Measurements from ENCODE around the gene TMEM80.

The TMEM80 gene

DNA sequence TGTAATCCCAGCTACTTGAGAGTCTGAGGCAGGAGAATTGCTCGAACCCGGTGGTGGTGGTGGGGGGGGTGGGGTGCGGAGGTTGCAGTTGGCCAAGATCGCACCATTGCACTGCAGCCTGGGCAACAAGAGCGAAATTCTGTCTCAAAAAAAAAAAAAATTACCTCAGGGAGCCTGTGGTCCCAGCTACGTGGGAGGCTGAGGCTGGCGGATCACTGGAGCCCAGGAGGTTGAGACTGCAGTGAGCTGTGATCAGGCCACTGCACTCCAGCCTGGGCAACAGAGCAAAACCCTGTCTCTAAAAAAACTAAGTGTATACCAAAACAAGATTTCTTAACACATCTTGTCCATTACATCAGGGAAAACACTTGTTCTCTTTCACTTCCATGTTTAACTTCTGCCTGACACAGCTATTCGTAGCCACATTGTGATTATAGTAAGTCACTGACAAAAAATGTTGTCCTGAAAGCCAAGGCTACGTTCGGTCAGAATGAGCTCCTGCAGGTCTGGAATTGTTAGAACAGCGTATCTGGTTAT lies 1.4 kb downstream of the TMEM80 start:
- no peak overlapping the region for H4K91ac ChIP-seq (ENCODE audit: low read length)
- H3K9ac ChIP-seq (ENCODE audit: low read length) = peak overlapping the region; percentile 99
- H2AK5ac ChIP-seq (ENCODE audit: low read length, severe bottlenecking) = no peak overlapping the region
- H3K14ac ChIP-seq (ENCODE audit: low read length in 2 of 2) = no peak overlapping the region
- H3K4me1 ChIP-seq (ENCODE audit: control insufficient read depth, insufficient read depth, low read depth, low read length) = peaks cover 49% of the 10 kb centered on the region
- H2BK12ac ChIP-seq (ENCODE audit: low read length in 2 of 2) = no peak overlapping the region
- peak overlapping the region; percentile 95 for H3K27ac ChIP-seq (ENCODE audit: low read length, poor library complexity, severe bottlenecking)
- DNase-seq = peak; percentile 97
- H3K79me1 ChIP-seq (replicated peaks; ENCODE audit: low read length, poor library complexity, severe bottlenecking) = peaks cover 11% of the 10 kb centered on the region
- H4K8ac ChIP-seq (ENCODE audit: low read length) = no peak overlapping the region
- no peak overlapping the region for H3K23ac ChIP-seq (ENCODE audit: low read length in 2 of 2)
- H3K27me3 ChIP-seq (ENCODE audit: control insufficient read depth in 1 of 2, insufficient read depth in 1 of 2, low read length in 2 of 2) = no peaks in the 10 kb centered on the region
- H2BK15ac ChIP-seq (ENCODE audit: low read depth, poor library complexity, severe bottlenecking) = no peak overlapping the region
- peak overlapping the region; percentile 18 for H3K4me2 ChIP-seq (ENCODE audit: low read length, poor library complexity, severe bottlenecking)
- H3K4me3 ChIP-seq (ENCODE audit: insufficient read depth in 1 of 2, low read depth in 1 of 2, low read length in 2 of 2) = peak overlapping the region in 1 of 2 experiments; percentile 79
- H3K9me3 ChIP-seq (ENCODE audit: control insufficient read depth, low read length) = no peaks in the 10 kb centered on the region
- H2BK5ac ChIP-seq (ENCODE audit: low read depth, low read length, poor library complexity, severe bottlenecking) = peak overlapping the region; percentile 68
- WGBS = 70% methylated on average over 11 of the region's 11 CpGs
- H2BK120ac ChIP-seq (ENCODE audit: low read depth, low read length) = no peak overlapping the region
- H3K18ac ChIP-seq (ENCODE audit: low read depth in 1 of 2, low read length in 2 of 2) = no peak overlapping the region
- H2AFZ ChIP-seq (ENCODE audit: low read depth, low read length) = no peak overlapping the region
- H3K36me3 ChIP-seq (ENCODE audit: control insufficient read depth in 1 of 2, insufficient read depth in 2 of 2, low read depth in 1 of 2, low read length in 2 of 2) = peaks cover 12 to 27% of the 10 kb centered on the region in 2 experiments
- H3K4ac ChIP-seq (ENCODE audit: low read depth in 1 of 2, low read length in 2 of 2) = no peak overlapping the region

DNA sequence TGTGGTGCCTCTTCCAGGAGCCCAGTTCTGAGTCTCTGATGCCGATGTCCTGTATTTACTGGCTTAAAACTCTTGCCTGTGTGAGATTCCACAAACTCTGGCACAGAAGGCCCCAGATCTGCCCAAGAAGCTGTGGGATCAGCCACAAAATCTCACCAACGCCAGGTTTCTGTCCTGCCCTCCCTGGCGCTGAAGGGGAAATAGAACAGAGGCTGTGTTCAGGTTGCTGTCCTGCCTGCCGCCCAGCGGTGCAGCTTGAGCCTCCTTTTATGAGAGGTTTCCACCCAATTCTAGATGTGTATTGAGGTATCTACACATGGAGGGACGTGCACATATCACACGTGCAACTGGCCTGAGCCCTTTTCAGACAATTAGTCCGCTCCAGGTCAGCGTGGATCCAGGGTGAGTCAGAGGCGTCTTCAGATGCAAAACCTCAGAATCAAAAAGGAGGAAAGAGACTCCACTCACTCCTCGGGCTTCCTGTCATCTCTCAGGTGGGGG lies 2.2 kb downstream of the TMEM80 start:
- H3K79me1 ChIP-seq (replicated peaks; ENCODE audit: low read length, poor library complexity, severe bottlenecking) = peaks cover 14% of the 10 kb centered on the region
- H3K4ac ChIP-seq (ENCODE audit: low read depth in 1 of 2, low read length in 2 of 2) = peak overlapping the region in 1 of 2 experiments; percentile 74
- H4K8ac ChIP-seq (ENCODE audit: low read length) = peak overlapping the region; percentile 0
- peak overlapping the region; percentile 95 for H3K27ac ChIP-seq (ENCODE audit: low read length, poor library complexity, severe bottlenecking)
- H3K4me3 ChIP-seq (ENCODE audit: insufficient read depth in 1 of 2, low read depth in 1 of 2, low read length in 2 of 2) = peak overlapping the region in 1 of 2 experiments; percentile 79
- peak overlapping the region; percentile 61 to 72 for H3K18ac ChIP-seq (ENCODE audit: low read depth in 1 of 2, low read length in 2 of 2)
- H3K4me2 ChIP-seq (ENCODE audit: low read length, poor library complexity, severe bottlenecking) = peak overlapping the region; percentile 24
- no peak overlapping the region for H2AFZ ChIP-seq (ENCODE audit: low read depth, low read length)
- H4K91ac ChIP-seq (ENCODE audit: low read length) = no peak overlapping the region
- H2BK120ac ChIP-seq (ENCODE audit: low read depth, low read length) = no peak overlapping the region
- WGBS = 32% methylated on average over 11 of the region's 11 CpGs
- H2AK5ac ChIP-seq (ENCODE audit: low read length, severe bottlenecking) = peak overlapping the region; percentile 78
- H3K9me3 ChIP-seq (ENCODE audit: control insufficient read depth, low read length) = no peaks in the 10 kb centered on the region
- H3K14ac ChIP-seq (ENCODE audit: low read length in 2 of 2) = no peak overlapping the region
- no peak overlapping the region for H3K23ac ChIP-seq (ENCODE audit: low read length in 2 of 2)
- no peak overlapping the region for H2BK15ac ChIP-seq (ENCODE audit: low read depth, poor library complexity, severe bottlenecking)
- peak; percentile 67 for DNase-seq
- peaks cover 20 to 30% of the 10 kb centered on the region in 2 experiments for H3K36me3 ChIP-seq (ENCODE audit: control insufficient read depth in 1 of 2, insufficient read depth in 2 of 2, low read depth in 1 of 2, low read length in 2 of 2)
- peak overlapping the region; percentile 99 for H3K9ac ChIP-seq (ENCODE audit: low read length)
- H2BK12ac ChIP-seq (ENCODE audit: low read length in 2 of 2) = peak overlapping the region; percentile 4 to 59
- H3K27me3 ChIP-seq (ENCODE audit: control insufficient read depth in 1 of 2, insufficient read depth in 1 of 2, low read length in 2 of 2) = no peaks in the 10 kb centered on the region
- H2BK5ac ChIP-seq (ENCODE audit: low read depth, low read length, poor library complexity, severe bottlenecking) = peak overlapping the region; percentile 75
- peaks cover 51% of the 10 kb centered on the region for H3K4me1 ChIP-seq (ENCODE audit: control insufficient read depth, insufficient read depth, low read depth, low read length)

DNA sequence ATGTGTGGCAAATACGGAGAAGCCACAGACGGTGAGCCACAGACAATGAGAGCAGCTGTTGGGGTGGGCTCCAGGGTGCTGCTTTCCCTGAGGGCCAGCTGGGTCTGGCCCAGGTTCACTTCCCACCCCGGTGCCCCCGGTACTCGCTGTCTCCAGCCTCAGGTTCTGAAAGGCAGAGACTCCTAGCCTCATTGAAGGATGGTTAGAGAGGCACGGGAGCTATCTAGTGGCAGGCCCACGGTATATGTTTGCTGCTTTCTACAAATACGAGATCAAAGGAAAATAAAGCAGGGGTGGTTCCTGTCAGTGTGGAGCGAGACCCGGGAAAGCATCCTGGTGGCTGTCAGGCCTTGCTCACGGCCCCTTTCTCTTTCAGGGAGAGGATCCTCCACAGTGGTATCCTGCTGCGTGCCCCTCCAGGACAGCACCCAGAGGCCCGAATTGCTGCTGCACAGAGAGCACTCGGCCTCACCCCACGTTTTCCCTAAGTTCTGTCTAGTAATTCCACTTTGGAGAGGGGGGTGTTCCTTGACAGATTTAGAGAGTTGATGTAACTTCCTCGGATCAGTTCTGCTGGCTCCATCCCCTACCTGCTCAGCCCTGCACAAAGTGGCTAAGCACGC lies 3.0 kb downstream of the TMEM80 start:
- H4K8ac ChIP-seq (ENCODE audit: low read length) = peak overlapping the region; percentile 29
- WGBS = 54% methylated on average over 17 of the region's 17 CpGs

DNA sequence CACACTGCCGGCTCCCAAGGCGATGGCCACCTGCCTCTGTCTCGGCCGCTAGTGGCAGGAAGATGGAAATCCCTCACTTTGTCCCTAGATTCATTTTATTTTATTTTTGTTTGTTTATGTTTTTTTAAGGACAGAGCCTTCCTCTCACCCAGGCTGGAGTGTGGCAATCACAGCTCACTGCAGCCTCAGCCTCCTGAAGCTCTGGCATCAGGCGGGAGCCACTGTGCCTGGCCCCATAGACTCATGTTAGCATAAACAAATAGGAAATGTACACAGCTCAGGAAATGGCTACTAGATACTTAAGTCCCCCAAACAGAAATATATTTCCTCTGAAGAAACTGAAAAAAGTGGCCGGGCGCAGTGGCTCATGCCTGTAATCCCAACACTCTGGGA lies 3.5 kb downstream of the TMEM80 start:
- Histone ChIP-seq H2BK12ac (ENCODE audit: low read length in 2 of 2) (peak overlapping the region in 1 of 2 experiments; percentile 90), H3K27ac (ENCODE audit: low read length, poor library complexity, severe bottlenecking) (peak overlapping the region; percentile 1), H2BK5ac (ENCODE audit: low read depth, low read length, poor library complexity, severe bottlenecking) (no peak overlapping the region), H3K9ac (ENCODE audit: low read length) (peak overlapping the region; percentile 32), H3K4me1 (ENCODE audit: control insufficient read depth, insufficient read depth, low read depth, low read length) (peaks cover 50% of the 10 kb centered on the region), H4K8ac (ENCODE audit: low read length) (no peak overlapping the region), H2BK15ac (ENCODE audit: low read depth, poor library complexity, severe bottlenecking) (no peak overlapping the region), H3K36me3 (ENCODE audit: control insufficient read depth in 1 of 2, insufficient read depth in 2 of 2, low read depth in 1 of 2, low read length in 2 of 2) (peaks cover 29 to 36% of the 10 kb centered on the region in 2 experiments), H2AK5ac (ENCODE audit: low read length, severe bottlenecking) (no peak overlapping the region), H3K4ac (ENCODE audit: low read depth in 1 of 2, low read length in 2 of 2) (no peak overlapping the region), H3K18ac (ENCODE audit: low read depth in 1 of 2, low read length in 2 of 2) (peak overlapping the region; percentile 16 to 82), H3K79me1 (replicated peaks; ENCODE audit: low read length, poor library complexity, severe bottlenecking) (peaks cover 12% of the 10 kb centered on the region), H3K4me3 (ENCODE audit: insufficient read depth in 1 of 2, low read depth in 1 of 2, low read length in 2 of 2) (no peak overlapping the region), H3K9me3 (ENCODE audit: control insufficient read depth, low read length) (no peaks in the 10 kb centered on the region), H4K91ac (ENCODE audit: low read length) (peak overlapping the region; percentile 19), H3K4me2 (ENCODE audit: low read length, poor library complexity, severe bottlenecking) (no peak overlapping the region), H2AFZ (ENCODE audit: low read depth, low read length) (no peak overlapping the region), H3K14ac (ENCODE audit: low read length in 2 of 2) (no peak overlapping the region), H3K27me3 (ENCODE audit: control insufficient read depth in 1 of 2, insufficient read depth in 1 of 2, low read length in 2 of 2) (no peaks in the 10 kb centered on the region), H3K23ac (ENCODE audit: low read length in 2 of 2) (no peak overlapping the region), H2BK120ac (ENCODE audit: low read depth, low read length) (no peak overlapping the region)
- DNase-seq = peak; percentile 86
- WGBS = 21% methylated on average over 4 of the region's 7 CpGs

More for the DNA sequence above, 3.0 kb downstream of the TMEM80 start:
- peak overlapping the region; percentile 29 to 53 for H3K4ac ChIP-seq (ENCODE audit: low read depth in 1 of 2, low read length in 2 of 2)
- peak overlapping the region; percentile 65 for H2BK120ac ChIP-seq (ENCODE audit: low read depth, low read length)
- peak; percentile 33 for DNase-seq
- H2AK5ac ChIP-seq (ENCODE audit: low read length, severe bottlenecking) = peak overlapping the region; percentile 80
- no peak overlapping the region for H3K4me2 ChIP-seq (ENCODE audit: low read length, poor library complexity, severe bottlenecking)
- no peaks in the 10 kb centered on the region for H3K9me3 ChIP-seq (ENCODE audit: control insufficient read depth, low read length)
- H2BK15ac ChIP-seq (ENCODE audit: low read depth, poor library complexity, severe bottlenecking) = no peak overlapping the region
- H3K79me1 ChIP-seq (replicated peaks; ENCODE audit: low read length, poor library complexity, severe bottlenecking) = peaks cover 14% of the 10 kb centered on the region
- peak overlapping the region; percentile 95 for H3K27ac ChIP-seq (ENCODE audit: low read length, poor library complexity, severe bottlenecking)
- H3K4me3 ChIP-seq (ENCODE audit: insufficient read depth in 1 of 2, low read depth in 1 of 2, low read length in 2 of 2) = peak overlapping the region in 1 of 2 experiments; percentile 79
- peak overlapping the region in 1 of 2 experiments; percentile 53 for H3K14ac ChIP-seq (ENCODE audit: low read length in 2 of 2)
- H2BK5ac ChIP-seq (ENCODE audit: low read depth, low read length, poor library complexity, severe bottlenecking) = peak overlapping the region; percentile 80
- peaks cover 27 to 32% of the 10 kb centered on the region in 2 experiments for H3K36me3 ChIP-seq (ENCODE audit: control insufficient read depth in 1 of 2, insufficient read depth in 2 of 2, low read depth in 1 of 2, low read length in 2 of 2)
- no peak overlapping the region for H3K23ac ChIP-seq (ENCODE audit: low read length in 2 of 2)
- H2AFZ ChIP-seq (ENCODE audit: low read depth, low read length) = no peak overlapping the region
- peak overlapping the region; percentile 99 for H3K9ac ChIP-seq (ENCODE audit: low read length)
- no peaks in the 10 kb centered on the region for H3K27me3 ChIP-seq (ENCODE audit: control insufficient read depth in 1 of 2, insufficient read depth in 1 of 2, low read length in 2 of 2)
- peak overlapping the region; percentile 16 to 82 for H3K18ac ChIP-seq (ENCODE audit: low read depth in 1 of 2, low read length in 2 of 2)
- peaks cover 53% of the 10 kb centered on the region for H3K4me1 ChIP-seq (ENCODE audit: control insufficient read depth, insufficient read depth, low read depth, low read length)
- peak overlapping the region; percentile 17 to 90 for H2BK12ac ChIP-seq (ENCODE audit: low read length in 2 of 2)
- H4K91ac ChIP-seq (ENCODE audit: low read length) = peak overlapping the region; percentile 19
